ENCODE data around the gene SCN11A. TPM values are rescaled to one million over a fixed set of nuclear protein-coding genes. Genes with fewer than 3 reads are reported as not detected.

SCN11A gene
- total RNA-seq, 4 donors from 2014 or later, result 0.04 TPM; not detected in 3

GRCh38 chr3:39013921-39014509, 37.7 kb downstream of the SCN11A start:
- in situ Hi-C loops (cut with MboI; ENCODE audit: low sequenced_read_pairs in 4 of 4) (loop anchor here in 1 of 4 donors (25.0 kb wide), 1 partner anchor 477 kb away; no protein-coding TSS in a partner anchor), intact Hi-C loops (cut with DNase I; ENCODE audit: low total_unique reads) (no loop called here)
- Histone ChIP-seq H3K27ac (no peak overlapping the region), H3K9me3 (no peaks in the 10 kb centered on the region), H3K27me3 (peaks cover 0 to 4% (median 0%) of the 10 kb centered on the region in 3 donors), H3K4me3 (no peak overlapping the region), H3K36me3 (no peaks in the 10 kb centered on the region), H3K4me1 (no peaks in the 10 kb centered on the region)
- ATAC-seq (no peak), DNase-seq (no peak)
- no peak for TF ChIP-seq CTCF (IDR thresholded peaks at IDR 0.05 in 4 of 5, conservative IDR thresholded peaks at IDR 0.05 in 1 of 5)
- no peak for TF ChIP-seq POLR2A (IDR thresholded peaks at IDR 0.05)

GRCh38 chr3:39013289-39013688, 38.5 kb downstream of the SCN11A start:
- no peak overlapping the region for H3K4me3 ChIP-seq
- intact Hi-C loops (cut with DNase I; ENCODE audit: low total_unique reads), result no loop called here
- no peak overlapping the region for H3K27ac ChIP-seq
- ATAC-seq (no peak), DNase-seq (no peak)
- no peaks in the 10 kb centered on the region for H3K4me1 ChIP-seq
- TF ChIP-seq CTCF (IDR thresholded peaks at IDR 0.05 in 4 of 5, conservative IDR thresholded peaks at IDR 0.05 in 1 of 5) (no peak), POLR2A (IDR thresholded peaks at IDR 0.05) (no peak)
- H3K36me3 ChIP-seq, result no peaks in the 10 kb centered on the region
- peaks cover 0 to 4% (median 0%) of the 10 kb centered on the region in 3 donors for H3K27me3 ChIP-seq
- in situ Hi-C loops (cut with MboI; ENCODE audit: low sequenced_read_pairs in 4 of 4), result loop anchor here in 1 of 4 donors (25.0 kb wide), 1 partner anchor 476 kb away; no protein-coding TSS in a partner anchor
- H3K9me3 ChIP-seq, result no peaks in the 10 kb centered on the region

GRCh38 chr3:39011191-39011736, 40.5 kb downstream of the SCN11A start:
- no peak overlapping the region for H3K4me3 ChIP-seq
- intact Hi-C loops (cut with DNase I; ENCODE audit: low total_unique reads) (no loop called here), in situ Hi-C loops (cut with MboI; ENCODE audit: low sequenced_read_pairs in 4 of 4) (loop anchor here in 1 of 4 donors (25.0 kb wide), 1 partner anchor 474 kb away; no protein-coding TSS in a partner anchor)
- TF ChIP-seq POLR2A (IDR thresholded peaks at IDR 0.05), result no peak
- TF ChIP-seq CTCF (IDR thresholded peaks at IDR 0.05 in 4 of 5, conservative IDR thresholded peaks at IDR 0.05 in 1 of 5), result no peak
- no peaks in the 10 kb centered on the region for H3K9me3 ChIP-seq
- H3K27ac ChIP-seq, result no peak overlapping the region
- H3K36me3 ChIP-seq, result no peaks in the 10 kb centered on the region
- no peaks in the 10 kb centered on the region for H3K4me1 ChIP-seq
- H3K27me3 ChIP-seq, result peaks cover 0 to 4% (median 0%) of the 10 kb centered on the region in 3 donors
- no peak for ATAC-seq
- no peak for DNase-seq

- in situ Hi-C loops (cut with MboI; ENCODE audit: low sequenced_read_pairs in 4 of 4), result loop anchor here in 1 of 4 donors (25.0 kb wide), 1 partner anchor 468 kb away; no protein-coding TSS in a partner anchor
Observed at GRCh38 chr3:39005295-39005694, 46.4 kb downstream of the SCN11A start.

More at GRCh38 chr3:39005295-39005694, 46.4 kb downstream of the SCN11A start:
- H3K4me3 ChIP-seq, result no peak overlapping the region
- DNase-seq (no peak), ATAC-seq (no peak)
- H3K27me3 ChIP-seq, result peaks cover 0 to 4% (median 0%) of the 10 kb centered on the region in 3 donors
- no peaks in the 10 kb centered on the region for H3K36me3 ChIP-seq
- no peaks in the 10 kb centered on the region for H3K4me1 ChIP-seq
- H3K9me3 ChIP-seq, result no peaks in the 10 kb centered on the region
- H3K27ac ChIP-seq, result no peak overlapping the region
- intact Hi-C loops (cut with DNase I; ENCODE audit: low total_unique reads), result no loop called here
- no peak for TF ChIP-seq POLR2A (IDR thresholded peaks at IDR 0.05)
- no peak for TF ChIP-seq CTCF (IDR thresholded peaks at IDR 0.05 in 4 of 5, conservative IDR thresholded peaks at IDR 0.05 in 1 of 5)

Other genes with a start within 250 kb of the SCN11A start
- gene SCN10A, start 235.7 kb downstream of the SCN11A start, total RNA-seq, result not detected
- 10 to 100 TPM; 14.8 to 26.5 (median 19.8) TPM for gene WDR48, start 72 bp upstream of the SCN11A start, total RNA-seq
- gene GORASP1, start 55.7 kb upstream of the SCN11A start, total RNA-seq, result 10 to 100 TPM; 34.3 to 81.9 (median 38.5) TPM
- gene TTC21A, start 55.7 kb upstream of the SCN11A start, total RNA-seq, result 1 to 10 TPM in 2 of 4 donors, under 1 TPM in 2; 0.33 to 4.3 (median 1.1) TPM
- gene CSRNP1, start 101.6 kb upstream of the SCN11A start, total RNA-seq, result 10 to 100 TPM; 27.5 to 66.8 (median 42.3) TPM
- 100 to 1,000 TPM in 2 of 4 donors, 10 to 100 TPM in 2; 52.4 to 329 (median 128) TPM for gene XIRP1, start 140.7 kb upstream of the SCN11A start, total RNA-seq
- gene CX3CR1, start 228.1 kb upstream of the SCN11A start, total RNA-seq, result under 1 TPM; 0.25 to 0.49 (median 0.35) TPM